HG03457 (cell line): Measurements from ENCODE around the gene MYLK4.

ENCODE experiments used
- ATAC-seq: cut with Tn5 transposase; IDR thresholded peaks from one replicate; pipeline ENCODE4 v1.9.1; 2021; ENCODE audit warnings: moderate number of reproducible peaks; ENCODE audit not compliant: unreplicated experiment

Gene MYLK4

DNA sequence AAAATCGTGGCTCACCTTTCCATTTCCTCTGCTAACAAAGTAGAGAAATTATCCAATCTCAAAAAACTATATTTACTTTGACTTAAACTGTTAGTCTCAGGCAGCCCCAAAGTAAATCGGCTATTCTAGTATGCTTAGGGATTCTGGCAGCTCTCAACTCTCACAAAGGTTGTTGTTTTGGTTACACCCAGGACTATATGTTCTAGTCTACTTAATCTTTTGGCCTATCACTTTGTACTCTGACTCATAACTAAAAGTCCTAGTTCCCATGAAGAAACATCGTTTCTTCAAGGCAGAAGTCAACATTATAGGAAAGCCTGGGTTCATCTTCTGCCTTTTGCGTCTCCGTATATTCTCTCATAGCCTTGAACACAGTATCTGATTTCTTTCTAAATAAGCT lies 42.3 kb downstream of the MYLK4 start:
- ATAC-seq, result no peak

DNA sequence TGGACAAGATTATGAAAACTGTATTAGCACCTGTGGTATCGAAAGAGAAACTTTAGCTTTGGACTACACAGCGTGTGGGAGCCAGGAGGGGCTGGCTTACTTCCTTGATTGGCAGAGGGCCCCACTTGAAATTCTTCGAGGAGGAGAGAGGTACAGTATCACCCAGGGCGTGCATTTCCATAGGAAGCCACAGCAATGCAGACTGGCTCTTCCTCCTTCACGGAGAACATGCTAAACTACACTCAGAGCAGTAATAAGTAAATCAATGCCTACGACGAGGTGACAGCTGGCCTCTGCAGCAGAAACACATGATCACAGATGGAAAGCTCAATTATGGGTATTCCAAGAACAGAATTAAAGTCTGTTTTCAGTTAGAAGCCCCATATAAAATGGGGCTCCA lies 44.2 kb downstream of the MYLK4 start:
- no peak for ATAC-seq

DNA sequence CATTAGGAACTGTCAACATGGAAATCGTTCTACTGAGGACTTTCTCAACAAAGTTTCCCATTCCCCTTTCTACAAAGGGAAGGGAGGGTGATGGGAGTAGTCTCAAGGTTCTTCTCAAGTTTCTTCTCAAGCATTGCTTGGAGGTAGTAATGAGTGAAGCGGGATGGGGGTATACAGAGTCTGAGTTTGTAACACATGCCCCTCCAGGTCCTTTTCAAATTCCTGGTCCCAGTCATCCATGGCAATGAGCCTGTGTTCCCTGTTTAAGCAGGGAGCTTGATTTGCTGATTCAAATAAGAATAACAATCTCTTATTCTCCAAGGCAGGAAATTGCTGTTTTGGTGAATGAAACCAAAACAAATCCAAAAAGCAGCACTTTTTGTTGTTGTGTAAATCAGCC lies 45.5 kb downstream of the MYLK4 start:
- no peak for ATAC-seq

DNA sequence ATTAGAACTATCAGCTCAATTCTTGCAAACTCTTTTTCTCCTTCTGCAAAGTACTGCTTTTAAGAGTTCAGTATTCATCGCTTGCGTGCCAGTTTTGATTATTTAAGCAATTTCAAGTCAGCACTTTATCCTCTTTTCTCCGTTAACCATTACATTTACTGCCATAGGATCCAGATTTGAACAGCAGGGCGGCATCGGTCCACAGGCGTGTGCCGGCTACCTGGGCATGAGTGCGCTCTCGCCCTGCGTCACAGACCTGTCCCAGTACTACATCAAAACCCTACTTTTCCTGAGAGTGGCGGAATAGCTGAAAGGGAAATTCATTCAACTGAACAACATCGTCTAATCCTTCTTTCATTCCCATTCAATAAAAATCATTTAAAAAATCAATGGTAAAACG lies 53.4 kb downstream of the MYLK4 start:
- ATAC-seq, result no peak

DNA sequence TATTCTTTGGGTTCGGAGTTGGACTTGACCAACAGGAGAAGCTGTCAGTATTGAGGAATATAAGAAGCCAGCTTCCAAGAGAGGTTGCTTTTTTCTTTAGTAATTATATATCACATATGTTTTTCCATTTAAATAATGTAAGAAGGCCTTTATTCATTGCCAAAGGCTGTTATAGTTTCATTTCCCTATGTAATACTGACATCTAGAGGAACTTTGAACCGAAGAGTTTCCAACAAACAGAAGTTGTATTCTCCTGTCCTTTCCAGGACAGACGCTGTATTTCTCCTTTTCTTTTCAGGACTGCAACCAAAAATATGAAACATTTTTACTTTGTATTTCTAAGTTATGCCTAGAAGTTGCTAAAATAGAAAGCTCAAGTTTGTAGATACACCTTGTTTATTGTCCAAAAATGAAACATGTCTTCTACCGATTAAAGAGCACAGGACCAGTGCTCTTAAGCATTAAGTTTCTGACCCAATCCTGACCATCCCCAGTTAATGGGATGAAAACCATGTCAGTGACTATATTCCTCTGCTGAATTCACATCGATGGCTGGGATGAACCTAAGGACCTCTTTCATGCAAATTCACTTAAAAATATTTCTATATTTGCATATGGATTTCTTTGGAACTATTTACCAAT lies 55.1 kb downstream of the MYLK4 start:
- ATAC-seq, result no peak

DNA sequence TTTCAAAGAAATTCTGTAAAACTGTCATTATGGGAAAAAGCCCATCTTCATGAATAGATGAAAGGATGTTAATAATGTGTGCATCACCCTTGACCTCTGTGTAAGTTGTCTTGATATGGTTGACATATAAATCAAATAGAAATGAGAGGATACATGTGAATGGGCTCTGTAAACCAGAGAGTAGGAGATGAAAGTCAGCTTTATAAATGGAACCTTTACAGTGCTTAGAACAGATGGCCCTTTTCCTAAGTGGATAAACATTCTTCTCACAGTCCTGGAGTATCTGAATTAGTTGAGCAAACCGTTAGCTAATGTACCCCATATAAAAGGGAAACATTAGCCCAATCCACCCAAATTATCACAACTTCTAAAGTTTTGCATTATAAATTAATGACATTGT lies 57.5 kb downstream of the MYLK4 start:
- no peak for ATAC-seq

DNA sequence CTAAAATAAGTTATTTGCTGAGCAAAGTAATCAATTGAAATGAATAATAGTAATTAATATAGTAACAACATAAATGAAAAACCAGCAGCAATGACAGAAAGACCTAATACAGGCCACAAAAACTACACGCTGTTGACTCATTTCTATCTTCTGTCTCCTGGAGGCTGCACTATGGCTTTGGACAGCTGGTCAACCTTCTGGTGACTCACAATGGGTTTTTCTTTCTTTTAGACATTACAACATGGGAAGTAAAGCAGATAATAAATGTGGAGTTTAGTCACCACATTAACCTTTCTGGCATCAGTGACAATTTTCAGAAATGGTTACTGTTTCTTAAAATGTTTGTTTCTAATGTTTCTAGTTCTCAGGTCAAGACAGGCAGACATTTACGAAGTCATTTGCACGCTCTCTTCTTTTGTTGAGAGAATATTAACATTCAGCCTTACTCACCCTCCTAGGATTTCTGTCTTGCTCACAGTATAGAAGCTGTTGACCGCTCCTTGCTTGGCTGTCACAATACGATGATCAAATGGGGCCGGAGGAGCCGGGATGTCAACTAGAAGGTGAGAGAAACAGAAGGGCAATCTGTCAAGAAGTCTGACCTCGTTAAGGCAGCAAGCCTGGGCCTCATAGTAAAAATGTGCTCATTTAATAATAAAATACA lies 62.2 kb downstream of the MYLK4 start:
- no peak for ATAC-seq

DNA sequence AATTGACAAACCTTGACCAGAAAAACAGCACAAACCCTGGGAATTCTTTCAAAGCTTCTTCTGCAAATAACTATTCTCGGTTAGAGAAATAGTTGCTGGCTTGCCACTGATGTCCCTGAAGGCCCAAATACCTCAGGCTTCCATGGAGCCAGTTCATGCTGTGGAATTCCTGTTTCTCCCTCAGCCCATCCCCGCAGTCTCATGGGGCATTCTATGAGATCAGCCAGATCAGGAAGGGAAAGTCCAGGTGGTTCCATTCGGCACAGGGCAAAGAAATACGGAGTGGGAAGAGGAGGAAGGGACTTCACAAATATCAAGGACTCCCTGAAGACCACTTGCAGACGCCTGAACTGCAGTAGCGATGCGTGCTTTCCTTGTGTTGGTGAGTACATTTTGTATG lies 63.3 kb downstream of the MYLK4 start:
- ATAC-seq, result no peak

DNA sequence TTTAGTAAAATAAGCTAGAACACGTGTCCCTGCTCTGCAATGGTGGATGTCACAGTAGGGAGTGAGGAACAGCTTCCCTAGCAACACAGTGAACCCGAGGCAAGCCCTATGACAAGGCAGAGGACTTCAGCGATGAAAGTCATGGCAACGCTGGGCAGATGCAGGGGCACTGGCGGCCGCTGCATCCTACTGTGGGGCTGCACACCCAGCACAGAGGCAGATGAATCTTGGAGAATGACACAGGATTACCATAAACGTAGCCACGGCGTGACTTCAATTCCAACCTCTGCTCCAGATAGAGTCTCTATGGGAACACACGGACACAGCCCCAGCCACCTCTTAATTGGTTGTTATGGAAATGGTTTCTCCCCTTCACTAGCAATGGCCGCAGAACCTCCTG lies 64.2 kb downstream of the MYLK4 start:
- no peak for ATAC-seq

DNA sequence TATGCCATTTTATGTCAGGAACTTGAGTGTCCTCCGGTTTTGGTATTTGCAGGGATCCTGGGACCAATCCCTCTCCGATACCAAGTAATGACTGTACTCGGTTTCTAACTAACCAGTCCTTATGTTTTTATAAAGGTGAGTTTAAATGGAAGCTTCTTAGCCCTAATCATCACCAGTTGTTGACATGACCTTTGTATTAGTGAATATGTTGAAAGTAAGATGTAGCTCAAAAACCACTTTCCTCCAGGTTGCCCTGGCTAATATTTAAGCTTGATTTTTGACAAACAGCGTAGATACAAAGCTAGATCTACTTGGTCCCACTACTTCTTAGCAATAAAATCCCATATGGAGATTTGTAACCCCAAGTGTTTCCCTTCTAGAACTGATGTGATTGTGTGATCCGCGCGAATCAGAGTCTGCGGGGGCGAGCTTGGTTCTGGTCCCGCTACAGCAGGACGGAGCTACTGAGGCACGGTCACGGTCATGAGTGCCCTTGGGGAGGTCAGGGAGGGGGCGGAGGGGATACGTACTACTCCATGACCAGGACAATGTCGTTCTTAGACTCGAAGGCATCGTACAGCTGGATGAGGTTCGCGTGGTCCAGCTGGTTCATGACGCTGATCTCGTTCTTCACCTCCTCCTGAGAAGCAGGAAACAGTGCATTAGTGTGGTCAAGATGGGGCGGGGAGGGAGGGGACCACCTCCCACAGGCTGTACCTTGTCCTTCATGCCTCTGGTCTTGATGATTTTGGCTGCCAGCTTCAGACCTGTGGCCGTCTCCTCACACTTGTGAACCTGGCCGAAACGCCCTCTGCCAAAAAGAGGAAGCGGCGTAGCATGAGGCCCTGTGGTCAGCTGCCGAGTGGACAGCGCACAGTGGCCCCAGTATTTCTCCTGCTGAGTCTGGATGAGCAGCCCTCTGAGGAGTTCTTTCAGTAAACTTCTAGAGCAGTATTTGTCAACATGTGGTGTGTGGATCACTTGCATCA lies 65.7 kb downstream of the MYLK4 start:
- no peak for ATAC-seq

DNA sequence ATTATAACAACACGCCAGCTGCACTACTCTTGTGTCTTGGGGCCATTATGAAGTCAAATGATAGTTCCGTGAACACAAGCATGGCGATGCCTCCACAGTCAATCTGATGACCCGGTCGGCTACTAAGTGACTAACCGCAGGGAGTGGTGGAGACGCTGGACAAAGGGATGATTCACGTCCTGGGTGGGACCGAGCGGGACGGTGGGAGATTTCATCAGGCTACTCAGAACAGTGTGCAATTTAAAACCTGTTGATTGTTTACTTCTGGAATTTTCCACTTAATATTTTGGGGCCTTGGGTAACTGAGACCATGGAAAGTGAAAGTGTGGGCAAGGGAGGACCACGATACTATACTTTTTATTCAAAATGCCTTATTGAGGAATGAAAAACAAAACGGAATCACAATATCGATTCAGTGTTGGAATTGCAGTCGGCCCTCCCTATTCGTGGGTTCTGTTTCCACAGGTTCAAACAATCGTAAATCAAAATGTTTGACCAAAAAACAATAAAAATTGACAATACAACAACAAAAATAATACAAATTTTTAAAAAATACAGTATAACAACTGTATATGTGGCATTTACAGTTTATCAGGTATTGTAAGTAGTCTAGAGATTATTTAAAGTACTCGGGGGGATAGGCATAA lies 66.5 kb downstream of the MYLK4 start:
- no peak for ATAC-seq

DNA sequence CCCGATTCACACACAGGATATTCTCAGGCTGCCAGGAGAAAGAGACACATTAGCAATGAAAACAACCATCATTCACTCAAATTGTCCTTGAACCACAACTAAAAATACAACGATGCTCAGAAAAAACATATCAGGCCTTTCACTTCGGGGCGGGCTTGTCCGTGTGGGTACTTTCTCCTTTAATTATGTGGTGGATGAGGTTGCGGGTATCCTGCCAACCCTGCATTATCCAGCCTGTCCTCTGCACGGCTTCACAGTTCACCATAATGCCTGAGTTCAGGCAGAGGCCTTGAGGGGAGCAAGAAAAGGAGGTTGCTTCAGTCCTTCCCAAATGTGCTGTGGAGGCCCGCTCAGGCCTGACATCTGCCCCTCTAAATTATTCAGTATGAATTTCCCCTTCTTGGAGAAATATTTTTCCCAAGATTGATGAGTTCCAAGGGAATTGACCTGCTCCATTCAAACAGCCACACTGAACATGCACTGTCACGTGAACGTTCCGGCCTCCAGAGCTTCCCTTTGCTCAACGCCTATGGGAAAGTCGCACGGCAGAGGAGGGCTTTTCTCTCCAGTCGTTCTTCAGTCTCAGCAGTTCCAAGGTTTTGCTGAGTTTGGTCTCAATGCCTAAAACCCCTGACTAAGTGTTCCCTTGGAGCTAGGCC lies 70.3 kb downstream of the MYLK4 start:
- no peak for ATAC-seq

DNA sequence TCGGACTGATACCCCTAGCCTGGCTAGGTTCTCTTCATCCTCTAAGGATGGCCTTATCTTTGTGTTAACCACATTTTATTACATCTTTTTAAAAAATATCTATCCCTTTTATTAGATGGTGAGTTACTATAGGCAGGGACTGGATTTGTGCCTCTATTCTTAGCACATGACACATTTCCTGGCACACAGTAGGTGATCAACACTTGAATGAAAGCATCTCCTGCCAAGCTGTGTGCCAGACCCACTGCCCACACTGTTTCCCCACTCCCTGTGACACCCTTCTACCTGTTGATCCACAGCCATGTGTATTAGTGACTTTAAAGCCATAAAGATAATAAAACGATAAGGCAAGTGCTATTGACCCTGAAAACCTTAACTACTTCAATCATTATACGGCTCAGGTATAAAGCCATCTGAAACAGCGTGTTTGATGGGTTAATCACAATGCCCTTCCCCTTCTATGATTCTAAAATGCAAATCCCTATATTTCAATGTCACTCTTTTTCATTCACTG lies 73.6 kb downstream of the MYLK4 start:
- ATAC-seq, result no peak

DNA sequence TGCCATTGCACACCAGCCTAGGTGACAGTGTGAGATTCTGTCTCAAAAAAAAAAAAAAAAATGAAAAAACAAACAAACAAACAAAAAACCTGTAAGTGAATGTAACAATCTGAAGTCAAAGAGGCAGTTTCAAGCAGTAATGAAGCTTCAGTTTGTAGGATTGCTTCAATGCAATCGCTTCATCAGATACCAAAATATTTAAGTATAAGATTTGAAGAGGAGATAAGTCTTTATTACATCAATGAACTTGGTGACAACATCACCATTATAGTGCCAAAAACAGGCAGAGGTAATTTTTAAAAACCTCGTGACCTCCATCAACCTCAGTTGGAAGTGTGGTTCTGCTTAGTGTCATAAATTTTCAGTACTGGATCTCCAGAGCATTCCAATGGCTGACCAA lies 74.7 kb downstream of the MYLK4 start:
- ATAC-seq, result no peak

DNA sequence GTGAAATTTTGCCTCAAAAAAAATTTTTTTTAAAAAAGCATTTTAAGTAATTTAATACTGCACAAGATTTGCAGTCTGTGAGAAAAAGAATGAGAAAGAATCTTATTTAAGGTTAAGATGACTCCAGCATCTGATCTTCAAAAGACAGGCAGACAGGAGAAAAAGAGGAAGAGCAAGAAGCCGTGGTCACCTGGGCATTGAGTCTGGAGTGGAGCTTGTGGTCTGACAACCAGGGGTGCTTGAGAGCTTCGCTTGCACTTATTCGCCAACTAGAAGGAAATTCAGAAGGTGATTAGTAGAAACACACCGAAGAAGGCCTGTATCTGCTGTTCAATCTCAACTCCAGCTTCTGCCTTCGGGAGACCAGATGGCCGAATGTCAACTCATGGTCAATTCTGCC lies 75.9 kb downstream of the MYLK4 start:
- no peak for ATAC-seq

DNA sequence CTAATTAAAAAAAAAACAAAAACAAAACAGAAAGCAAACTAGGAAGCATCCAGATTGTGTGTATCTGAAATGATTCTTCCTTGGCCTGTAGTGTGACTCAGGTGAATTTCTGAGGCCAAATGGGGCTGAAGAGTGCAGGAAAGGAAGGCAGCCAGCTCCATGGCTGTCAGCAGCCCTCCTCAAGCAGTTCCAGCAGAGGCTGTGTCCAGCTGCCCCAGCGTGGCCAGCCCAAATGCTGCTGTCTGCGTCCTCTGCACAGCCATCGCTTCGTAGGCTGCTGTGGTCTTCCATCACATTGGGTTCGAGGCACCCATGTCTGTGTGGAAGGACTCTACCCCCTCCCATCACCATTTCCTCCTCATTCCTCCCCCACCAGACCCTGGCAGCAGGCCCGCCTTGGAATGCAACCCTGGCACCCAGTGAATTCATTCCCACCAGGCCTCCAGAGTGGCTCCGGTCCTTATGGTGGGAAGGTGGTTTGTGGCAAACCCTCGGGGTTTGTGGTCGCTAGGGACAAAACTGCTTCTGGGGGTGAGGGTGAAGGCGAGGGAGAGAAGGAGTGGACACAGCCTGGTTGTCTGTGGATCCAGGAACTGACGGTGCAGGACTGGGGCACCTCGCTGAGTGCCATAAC lies 81.5 kb downstream of the MYLK4 start:
- ATAC-seq, result no peak

DNA sequence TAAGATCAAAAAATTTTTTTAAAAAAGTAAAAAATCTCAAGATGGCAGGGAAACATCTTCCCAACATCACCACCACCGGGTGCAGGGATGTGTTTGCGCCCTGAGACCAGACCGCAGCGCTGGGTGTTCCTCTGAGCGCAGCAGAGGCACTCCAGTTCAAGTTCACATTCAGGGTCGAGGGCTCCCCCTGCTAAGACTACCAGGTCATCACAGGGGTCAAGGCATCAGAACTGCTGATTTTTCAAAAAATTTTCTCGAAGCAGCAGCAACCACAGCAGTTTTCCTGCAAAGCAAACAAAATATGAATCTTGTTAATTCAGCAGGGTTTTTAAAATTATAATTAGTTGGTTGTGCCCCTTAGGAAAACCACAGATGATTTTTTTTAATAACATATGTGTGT lies 83.1 kb downstream of the MYLK4 start:
- ATAC-seq, result no peak

DNA sequence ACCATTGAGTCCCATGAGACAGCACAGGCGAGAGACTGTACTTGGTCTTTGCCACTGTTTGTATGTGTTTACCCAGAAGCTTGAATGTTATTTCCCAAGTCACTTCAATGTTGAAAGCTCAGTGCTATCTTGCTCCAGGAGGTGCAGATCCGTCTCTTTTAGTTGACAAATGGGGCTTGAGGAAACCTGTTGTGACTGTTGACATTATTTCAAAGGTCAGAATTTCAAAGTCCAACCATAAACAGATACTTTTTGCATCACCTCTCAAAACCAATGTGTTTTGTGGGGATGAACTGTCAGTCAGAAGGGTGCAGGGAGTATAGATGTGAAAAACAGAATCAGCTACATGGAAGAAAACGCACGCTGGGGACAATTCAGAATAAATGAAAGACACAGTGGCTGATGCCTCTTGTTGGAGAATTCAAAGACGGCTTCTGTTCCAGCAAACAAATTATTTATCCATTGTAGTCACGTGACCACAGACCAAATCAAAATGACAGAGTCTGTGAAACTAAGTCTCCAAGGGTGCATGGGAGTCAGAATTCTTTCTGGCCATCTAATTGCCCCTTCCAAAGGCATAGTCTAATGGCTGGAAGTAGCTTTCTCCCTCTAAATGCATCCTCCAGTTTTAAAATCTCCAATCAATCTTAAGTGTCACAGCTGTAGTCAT lies 83.7 kb downstream of the MYLK4 start:
- no peak for ATAC-seq
